Measurements from ENCODE around the gene ELMO1. TPM values are rescaled to one million over a fixed set of nuclear protein-coding genes. Genes with fewer than 3 reads are reported as not detected.

ELMO1 gene
- total and polyA plus RNA-seq, 10 of the 15 experiments (the other 5 are each of a cell fraction or from before 2014, with no cell fraction given) = 22.6 to 85.9 (median 56.6) TPM

GRCh38 chr7:36986948-36987724 is 461.5 kb downstream of the ELMO1 start (continued):
- TF ChIP-seq MAX (IDR thresholded peaks at IDR 0.05; ENCODE audit: low read depth, low read length) (no peak), ESRRA (IDR thresholded peaks at IDR 0.05; ENCODE audit: low read length) (no peak), CREB1 (IDR thresholded peaks at IDR 0.05; ENCODE audit: low read depth) (no peak), KLF5 (IDR thresholded peaks at IDR 0.05; ENCODE audit: partially characterized antibody) (no peak), ZBTB11 (CRISPR knock-in tag; IDR thresholded peaks at IDR 0.05) (no peak), GATAD2B (conservative IDR thresholded peaks at IDR 0.05; ENCODE audit: low read depth) (no peak), CTCF (IDR thresholded peaks at IDR 0.05 in 2 of 3, conservative IDR thresholded peaks at IDR 0.05 in 1 of 3; ENCODE audit: control insufficient read depth in 2 of 3, extremely low read depth in 1 of 3, insufficient read depth in 1 of 3, low read depth in 3 of 3, low read length in 3 of 3) (peak; percentile 83 to 92 (median 89)), ATF3 (IDR thresholded peaks at IDR 0.05; ENCODE audit: borderline replicate concordance, extremely low read depth, low read depth, low read length) (no peak), MXI1 (IDR thresholded peaks at IDR 0.05; ENCODE audit: low read depth, low read length) (no peak), POLR2AphosphoS2 (IDR thresholded peaks at IDR 0.05; ENCODE audit: low read depth, low read length) (no peak), SMC3 (IDR thresholded peaks at IDR 0.05; ENCODE audit: borderline replicate concordance, low read length) (peak; percentile 82), ZBTB33 (IDR thresholded peaks at IDR 0.05) (no peak), E4F1 (IDR thresholded peaks at IDR 0.05; ENCODE audit: borderline replicate concordance, partially characterized antibody) (no peak), SMARCA5 (IDR thresholded peaks at IDR 0.05) (peak; percentile 30; the same call in 1 of the 2 replicates), BRCA1 (IDR thresholded peaks at IDR 0.05; ENCODE audit: low read depth, low read length) (no peak), LARP7 (IDR thresholded peaks at IDR 0.05) (no peak), RELA (IDR thresholded peaks at IDR 0.05; ENCODE audit: borderline replicate concordance, partially characterized antibody) (no peak), ZNF622 (IDR thresholded peaks at IDR 0.05) (no peak), ATF7 (IDR thresholded peaks at IDR 0.05; ENCODE audit: low read depth) (no peak), KDM1A (IDR thresholded peaks at IDR 0.05; ENCODE audit: borderline replicate concordance) (no peak)

All from GM12878 (cell line).